Activated CD8-positive, alpha-beta memory T cell treated with anti-CD3 and anti-CD28 coated beads, Interleukin-2, amount 50 U/mL, for 4 hours (primary cell): ENCODE data around the gene THRSP.
"Not testable (repeated sequence)": the region's sequence is repeated elsewhere in the genome, so short reads cannot be mapped to it uniquely, and the experiment has no call there.

Source experiments
- DNase-seq: peaks from one replicate; pipeline ENCODE4 v3.0.0-alpha.2; 2020

The THRSP gene, protein sequence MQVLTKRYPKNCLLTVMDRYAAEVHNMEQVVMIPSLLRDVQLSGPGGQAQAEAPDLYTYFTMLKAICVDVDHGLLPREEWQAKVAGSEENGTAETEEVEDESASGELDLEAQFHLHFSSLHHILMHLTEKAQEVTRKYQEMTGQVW

DNA sequence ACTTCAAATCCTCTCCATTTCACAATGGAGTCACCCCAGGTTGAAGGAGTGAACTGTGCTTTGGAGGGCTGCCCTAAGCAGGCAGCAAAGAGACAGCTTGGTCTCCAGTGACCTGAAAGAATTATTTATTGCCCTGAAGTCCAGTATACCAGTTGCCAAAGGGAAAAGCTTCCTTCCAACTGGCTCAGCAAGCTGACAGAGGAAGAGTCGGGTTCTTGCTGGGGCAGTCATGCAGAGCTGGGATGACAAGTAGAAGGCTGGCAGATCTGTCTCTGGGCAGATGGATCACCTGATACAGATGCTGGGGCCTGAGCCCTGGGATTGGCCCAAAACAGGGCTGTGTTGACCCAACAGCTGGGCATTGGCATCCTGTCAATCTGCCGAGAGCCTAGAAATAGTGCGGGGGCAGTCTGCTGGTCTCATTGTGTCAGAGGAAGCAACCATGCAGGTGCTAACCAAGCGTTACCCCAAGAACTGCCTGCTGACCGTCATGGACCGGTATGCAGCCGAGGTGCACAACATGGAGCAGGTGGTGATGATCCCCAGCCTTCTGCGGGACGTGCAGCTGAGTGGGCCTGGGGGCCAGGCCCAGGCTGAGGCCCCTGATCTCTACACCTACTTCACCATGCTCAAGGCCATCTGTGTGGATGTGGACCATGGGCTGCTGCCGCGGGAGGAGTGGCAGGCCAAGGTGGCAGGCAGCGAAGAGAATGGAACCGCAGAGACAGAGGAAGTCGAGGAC lies at the start of gene THRSP:
Gene THRSP (plus strand): TSS at position 422 of the 742 bp plus-strand sequence. CDS start 21 bp downstream, at position 443.
- no peak for DNase-seq

DNA sequence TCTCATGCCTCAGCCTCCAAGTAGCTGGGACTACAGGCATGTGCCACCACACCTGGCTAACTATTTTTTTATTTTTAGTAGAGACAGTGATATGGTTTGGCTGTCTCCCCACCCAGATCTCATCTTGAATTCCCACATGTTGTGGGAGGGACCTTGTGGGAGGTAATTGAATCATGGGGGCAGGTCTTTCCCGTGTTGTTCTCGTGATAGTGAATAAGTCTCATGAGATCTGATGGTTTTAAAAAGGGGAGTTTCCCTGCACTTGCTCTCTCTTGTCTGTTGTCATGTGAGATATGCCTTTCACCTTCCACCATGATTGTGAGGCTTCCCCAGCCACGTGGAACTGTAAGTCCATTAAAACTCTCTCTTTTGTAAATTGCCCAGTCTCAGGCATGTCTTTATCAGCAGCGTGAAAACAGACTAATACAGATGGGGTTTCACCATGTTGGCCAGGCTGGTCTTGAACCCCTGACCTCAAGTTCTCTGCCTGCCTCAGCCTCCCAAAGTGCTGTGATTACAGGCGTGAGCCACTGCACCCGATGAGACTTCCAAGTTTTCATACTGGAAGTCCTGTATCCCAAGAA lies 48.6 kb upstream of the THRSP start:
- DNase-seq = not testable (repeated sequence)

DNA sequence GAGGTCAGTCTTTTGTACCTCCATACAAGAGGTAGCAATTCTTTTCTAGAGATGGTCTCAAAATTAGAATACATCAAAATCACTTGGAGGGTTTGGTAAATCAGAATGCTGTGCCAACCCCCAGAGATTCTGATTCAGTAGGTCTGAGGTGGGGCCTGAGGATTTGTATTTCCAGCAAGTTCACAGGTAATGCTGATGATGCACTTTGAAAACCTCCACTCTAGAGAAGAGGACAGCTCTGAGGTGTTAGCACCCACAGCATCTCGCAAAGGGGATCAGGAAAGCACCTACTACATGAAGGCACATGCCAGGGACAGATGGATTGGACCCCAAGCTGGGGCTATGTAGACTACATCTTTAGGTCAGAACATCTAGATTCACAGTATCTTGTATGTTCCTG lies 47.8 kb upstream of the THRSP start:
- no peak for DNase-seq

DNA sequence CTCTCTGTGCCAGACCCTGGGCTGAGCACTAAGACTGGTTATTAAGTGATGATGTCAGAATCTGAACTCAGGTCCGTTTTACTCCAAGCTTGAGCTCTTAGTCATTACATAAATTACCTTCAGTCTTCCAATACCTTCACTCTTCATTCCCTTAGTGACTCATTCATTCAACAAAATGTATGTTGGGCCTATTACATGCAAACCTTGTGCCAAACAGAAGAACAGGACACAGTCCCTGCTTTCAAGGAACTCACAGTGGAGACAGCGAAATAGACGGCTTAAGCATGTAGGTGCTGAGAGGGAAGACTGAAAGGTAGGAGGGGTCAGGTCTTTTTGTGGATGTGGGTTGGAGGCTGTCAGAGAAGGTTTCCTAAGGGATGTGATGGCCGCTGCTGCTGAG lies 43.9 kb upstream of the THRSP start:
- DNase-seq = no peak

DNA sequence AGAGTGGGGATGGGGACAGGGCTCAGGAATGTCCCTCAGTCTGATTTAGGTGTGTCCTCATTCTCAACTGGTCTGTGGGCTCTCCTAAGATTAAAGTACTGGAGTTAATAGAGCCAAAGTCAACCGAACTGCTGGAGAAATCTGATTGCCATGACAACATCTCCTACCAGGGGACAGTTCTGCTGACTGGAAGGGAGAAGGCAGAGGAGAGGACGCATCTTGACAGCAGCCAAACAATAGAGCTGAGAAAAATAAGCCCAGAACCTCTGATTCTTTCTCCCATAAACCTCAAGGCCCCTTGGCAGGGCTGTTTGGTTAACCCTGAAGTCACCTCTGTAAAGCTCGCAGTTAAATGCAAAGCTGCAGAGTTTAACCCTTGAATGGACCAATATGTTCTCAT lies 43.4 kb upstream of the THRSP start:
- DNase-seq = no peak

DNA sequence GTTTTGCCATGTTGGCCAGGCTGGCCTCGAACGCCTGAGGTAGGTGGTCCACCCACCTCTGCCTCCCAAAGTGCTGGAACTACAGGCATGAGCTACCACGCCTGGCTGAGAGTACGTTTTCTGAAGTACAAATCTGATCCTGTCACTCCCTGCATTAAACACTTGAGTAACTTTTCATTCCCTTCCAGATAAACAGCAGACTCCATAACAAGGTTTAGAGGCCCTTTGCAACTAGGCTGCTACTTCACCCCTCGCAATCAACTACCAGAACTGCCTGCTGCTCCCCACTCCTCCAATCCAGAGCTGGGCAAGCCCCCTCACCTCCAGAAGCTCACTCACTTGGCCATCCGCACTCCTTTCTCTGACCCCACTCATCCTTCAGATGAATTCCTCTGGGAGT lies 42.0 kb upstream of the THRSP start:
- DNase-seq = no peak

DNA sequence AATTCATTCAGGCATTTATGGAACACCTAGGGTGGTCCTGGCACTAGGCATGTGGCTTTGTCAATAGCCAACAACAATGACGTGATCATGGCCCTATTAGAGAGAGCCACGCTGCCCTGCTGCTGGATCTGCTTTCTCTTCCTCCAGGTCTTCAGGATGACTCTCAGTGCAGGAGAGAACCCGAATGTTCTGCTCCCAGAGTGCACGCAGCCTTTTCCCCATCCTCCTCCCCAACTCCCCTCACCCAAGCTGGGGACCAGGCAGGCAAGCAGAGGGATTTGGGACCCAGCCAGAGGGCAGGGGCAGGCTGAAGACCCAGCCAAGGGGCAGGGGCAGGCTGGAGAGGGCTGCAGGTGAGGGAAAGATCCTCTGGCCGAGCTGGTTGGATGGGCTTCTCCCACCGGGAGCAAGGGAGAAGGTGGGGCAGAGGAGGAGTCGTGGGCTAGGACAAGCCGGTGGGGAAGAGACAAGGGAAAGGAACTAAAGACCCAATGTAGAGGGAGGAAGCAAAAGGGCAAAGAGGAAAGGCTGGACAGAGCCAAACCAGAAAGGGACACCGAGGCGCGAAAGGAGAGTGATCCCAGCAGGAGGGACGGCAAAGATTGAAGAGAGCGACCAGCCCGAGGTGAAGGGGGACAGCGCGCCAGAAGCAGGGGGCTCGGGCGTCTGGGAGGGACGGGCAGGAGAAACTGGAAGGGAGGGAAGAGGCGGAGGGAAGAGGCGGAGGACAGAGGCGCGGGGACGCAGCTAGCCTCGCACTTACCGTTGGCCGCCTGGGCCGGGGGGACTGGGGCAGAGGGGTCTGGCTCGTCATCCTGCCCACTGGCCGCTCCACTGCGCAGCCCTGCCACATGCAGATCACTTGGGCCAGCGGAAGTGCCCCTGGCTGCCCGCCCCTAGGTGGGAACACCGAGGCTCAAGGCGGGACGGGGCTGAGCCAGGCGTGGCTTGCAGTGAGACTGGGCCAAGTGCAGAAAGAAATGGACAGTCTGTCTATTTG lies 41.0 kb upstream of the THRSP start, which contains the start of gene KCTD14:
Gene KCTD14 (minus strand): TSS at position 880 of the 1,000 bp plus-strand sequence. CDS start 27 bp downstream, at position 853.
- no peak for DNase-seq

DNA sequence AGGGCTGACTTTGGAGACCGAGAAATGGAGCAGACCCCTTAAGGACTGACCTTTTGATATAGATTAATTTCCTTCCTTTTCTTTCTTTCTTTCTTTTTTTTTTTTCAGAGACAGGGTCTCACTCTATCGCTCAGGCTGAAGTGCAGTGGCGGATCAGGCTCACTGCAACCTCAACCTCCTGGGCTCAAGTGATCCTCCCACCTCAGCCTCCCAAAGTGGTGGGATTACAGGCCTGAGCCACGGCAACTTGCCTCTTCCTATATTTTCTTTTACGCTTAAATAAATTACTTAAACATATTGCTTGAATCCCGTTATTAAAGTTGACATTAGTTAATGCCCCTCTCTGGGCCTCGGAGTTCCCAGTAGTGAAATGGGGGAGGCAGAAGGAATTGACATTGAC lies 40.2 kb upstream of the THRSP start:
- DNase-seq = no peak

DNA sequence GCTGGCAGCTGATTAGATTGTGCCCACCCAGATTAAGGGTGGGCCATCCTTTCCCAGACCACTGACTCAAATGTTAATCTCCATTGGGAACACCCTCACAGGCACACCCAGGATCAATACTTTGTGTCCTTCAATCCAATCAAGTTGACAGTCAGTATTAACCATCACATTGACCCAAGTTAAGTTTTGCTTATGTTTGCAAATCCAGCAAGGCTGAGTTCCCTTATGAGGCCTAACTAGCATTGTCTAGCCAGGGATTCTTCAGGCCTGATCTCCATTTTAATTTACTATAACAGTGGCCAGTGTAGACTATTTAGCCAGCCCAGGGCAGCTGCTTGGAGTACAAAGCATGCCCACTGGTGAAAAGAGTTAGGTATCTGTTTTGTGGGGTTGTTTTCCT lies 38.3 kb upstream of the THRSP start:
- no peak for DNase-seq

DNA sequence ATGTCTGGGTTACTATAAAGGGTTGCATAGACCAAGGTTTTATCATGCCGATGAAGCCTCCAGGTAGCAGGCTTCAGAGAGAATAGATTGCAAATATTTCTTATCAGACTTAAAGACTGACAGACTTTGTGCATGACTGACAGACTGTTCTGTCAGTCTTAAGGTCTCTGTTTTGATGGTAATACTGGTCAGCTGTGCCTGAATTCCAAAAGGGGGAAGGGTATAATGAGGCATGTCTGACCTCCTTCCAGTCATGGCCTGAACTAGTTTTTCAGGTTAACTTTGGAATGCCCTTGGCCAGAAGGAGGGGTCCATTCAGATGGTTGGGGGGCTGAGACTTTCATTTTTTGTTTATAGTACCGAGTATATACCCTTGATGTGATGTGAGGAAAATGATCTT lies 35.9 kb upstream of the THRSP start:
- no peak for DNase-seq

DNA sequence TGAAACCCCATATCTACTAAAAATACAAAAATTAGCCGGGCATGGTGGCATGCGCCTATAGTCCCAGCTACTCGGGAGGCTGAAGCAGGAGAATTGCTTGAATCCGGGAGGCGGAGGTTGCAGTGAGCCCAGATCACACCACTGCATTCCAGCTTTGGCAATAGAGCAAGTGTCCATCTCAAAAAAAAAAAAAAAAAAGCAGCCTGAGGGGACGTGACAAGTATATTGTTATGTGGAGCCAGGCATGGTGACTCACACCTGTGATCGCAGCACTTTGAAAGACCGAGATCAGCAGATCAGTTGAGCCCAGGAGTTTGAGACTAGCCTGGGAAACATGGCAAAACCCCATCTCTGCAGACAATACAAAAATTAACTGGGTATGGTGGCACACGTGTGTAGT lies 35.2 kb upstream of the THRSP start:
- not testable (repeated sequence) for DNase-seq

DNA sequence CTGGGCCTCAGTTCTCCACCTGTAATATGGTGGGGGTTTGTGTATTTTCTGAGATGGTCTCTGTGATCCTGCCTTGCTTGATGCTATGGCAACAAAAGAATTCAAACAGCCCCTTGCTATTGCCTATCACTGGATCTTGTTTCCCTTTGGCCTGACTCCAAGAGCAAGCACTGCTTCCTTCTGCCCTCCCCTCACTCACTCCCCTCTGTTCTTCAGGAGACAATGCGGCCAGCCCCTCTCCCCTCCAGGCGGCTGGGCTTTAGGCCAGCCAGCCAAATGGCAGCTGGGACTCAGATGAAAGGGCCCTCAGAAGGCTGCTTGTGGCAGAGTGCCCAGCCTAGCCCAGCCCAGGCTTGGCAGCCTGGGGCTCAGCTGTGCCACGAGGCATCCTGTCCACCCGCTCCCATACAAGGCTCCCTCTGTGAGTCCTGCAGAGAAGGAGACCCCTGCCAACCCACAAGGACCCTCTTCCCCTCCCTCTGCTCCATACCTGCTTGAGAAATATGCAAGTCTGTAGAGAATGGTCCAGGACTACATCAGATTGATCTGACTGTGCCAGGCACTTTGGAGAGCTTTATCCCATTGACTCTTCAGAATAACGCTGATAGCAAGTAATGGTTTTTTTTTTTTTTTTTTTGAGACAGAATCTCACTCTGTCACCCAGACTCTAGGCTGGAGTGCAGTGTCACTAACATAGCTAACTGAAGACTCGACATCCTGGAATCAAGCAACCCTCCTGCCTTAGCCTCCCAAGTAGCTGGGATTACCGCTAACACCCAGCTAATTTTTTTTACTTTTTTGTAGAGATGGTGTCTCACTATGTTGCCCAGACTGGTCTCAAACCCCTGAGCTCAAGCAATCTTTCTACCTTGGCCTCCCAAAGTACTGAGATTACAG lies 33.0 kb upstream of the THRSP start:
- no peak for DNase-seq

DNA sequence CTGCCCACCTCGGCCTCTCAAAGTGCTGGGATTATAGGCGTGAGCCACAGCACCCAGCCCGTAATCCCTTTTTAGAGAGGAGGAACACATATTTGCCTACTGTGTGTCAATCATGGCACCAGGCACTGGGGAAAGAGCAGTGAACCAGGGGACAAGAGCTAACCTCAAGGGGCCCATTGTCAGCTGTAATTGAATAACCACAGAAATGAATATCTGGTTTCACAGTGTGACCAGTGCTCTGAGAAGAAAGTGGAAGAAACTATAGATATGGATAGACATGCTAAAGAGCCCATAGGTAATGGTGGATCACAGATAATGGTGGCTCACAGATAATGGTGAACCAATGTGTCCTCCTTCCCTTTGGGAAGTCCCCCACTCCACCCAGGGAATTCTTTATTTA lies 32.0 kb upstream of the THRSP start:
- no peak for DNase-seq

DNA sequence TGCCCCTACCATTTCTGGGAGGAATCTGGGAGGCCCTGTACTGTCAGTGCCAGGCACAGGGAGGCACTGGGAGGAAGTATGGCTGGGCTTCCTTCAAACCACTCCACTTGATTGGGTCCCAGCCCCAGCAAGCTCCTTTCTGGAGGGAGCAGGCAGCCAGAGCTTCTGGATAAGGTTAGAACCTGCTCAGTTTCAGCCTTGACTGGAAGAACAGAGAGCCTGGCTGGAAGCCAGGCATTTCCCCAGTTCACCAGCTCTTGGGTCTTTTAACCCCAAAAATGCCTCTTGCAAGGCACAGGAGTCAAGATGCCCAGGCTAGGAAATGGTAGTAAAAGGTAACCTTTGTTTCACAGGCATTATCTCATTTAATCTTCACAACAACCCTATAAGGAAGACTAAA lies 31.6 kb upstream of the THRSP start:
- DNase-seq = no peak

DNA sequence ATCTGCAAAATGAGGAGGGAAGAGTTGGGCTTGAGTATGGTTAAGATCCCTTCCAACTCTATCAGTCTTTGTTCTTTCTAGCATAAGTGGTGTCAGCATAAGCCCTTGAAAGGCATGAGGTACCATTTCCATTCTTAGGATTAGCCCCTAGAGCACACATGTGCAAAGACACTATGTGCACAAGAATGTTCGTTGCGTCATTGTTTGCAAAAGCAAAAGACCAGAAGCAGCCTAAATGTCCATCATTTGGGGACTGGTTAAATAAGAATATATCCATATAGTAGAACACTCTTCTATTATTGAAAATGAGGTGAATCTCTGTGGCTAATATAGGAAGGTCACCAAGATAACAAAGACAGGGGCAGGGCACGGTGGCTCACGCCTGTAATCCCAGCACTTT lies 30.6 kb upstream of the THRSP start:
- no peak for DNase-seq

DNA sequence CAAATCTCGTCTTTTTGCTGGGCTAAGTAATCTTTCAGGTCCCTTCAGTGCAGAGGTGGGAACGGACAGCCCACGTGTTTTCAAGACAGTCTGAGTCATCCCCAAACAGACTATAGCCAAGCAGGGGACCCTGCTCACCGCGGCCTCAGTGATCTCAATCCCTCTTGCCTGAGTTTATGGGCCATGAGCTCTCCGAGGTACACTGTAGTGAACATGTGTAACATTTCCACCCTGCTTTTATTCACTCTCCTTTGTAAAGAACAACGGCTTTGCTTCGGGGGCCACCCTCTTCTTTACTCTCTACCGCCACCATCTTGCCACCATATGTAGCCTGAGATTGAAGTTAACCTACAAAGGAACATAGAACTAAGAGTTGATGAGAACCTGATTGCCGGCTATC lies 29.0 kb upstream of the THRSP start:
- no peak for DNase-seq

DNA sequence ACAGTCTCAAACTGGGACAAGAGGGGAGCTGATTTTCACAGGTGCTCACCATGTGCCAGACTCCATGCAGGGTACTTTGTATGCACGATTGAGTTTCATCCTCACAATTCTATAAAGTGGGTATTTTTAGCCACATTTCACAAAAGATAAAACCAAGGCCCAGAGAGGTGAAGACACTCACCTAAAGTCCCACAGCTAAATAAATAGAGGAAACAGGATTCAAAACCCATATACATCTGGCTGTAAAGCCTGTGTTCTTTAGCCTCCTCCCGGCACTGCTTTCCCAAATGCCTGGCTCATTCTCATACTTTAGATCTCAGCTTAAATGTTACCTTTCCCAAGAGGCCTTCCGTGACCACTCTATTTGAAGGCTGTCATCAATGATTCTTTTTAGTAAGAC lies 27.3 kb upstream of the THRSP start:
- no peak for DNase-seq

DNA sequence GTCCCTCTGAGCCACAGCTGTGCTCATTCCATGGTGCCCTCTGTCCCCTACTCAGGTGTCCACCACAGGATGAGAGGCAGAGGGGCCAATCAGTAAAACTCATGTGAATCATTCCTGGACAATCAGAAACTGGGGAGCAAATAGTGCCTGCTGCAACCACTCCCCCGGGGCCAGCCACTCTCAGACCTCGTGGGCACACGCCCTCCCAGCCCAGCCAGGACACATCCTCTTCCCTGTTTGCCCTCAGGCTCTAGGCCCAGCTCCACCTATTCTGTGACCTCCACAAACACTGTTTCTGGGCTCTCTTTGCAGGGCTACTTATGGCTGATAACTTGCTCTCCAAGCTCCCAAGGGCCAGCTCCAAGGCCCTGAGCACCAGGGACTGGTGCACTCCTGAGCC lies 26.6 kb upstream of the THRSP start:
- no peak for DNase-seq

DNA sequence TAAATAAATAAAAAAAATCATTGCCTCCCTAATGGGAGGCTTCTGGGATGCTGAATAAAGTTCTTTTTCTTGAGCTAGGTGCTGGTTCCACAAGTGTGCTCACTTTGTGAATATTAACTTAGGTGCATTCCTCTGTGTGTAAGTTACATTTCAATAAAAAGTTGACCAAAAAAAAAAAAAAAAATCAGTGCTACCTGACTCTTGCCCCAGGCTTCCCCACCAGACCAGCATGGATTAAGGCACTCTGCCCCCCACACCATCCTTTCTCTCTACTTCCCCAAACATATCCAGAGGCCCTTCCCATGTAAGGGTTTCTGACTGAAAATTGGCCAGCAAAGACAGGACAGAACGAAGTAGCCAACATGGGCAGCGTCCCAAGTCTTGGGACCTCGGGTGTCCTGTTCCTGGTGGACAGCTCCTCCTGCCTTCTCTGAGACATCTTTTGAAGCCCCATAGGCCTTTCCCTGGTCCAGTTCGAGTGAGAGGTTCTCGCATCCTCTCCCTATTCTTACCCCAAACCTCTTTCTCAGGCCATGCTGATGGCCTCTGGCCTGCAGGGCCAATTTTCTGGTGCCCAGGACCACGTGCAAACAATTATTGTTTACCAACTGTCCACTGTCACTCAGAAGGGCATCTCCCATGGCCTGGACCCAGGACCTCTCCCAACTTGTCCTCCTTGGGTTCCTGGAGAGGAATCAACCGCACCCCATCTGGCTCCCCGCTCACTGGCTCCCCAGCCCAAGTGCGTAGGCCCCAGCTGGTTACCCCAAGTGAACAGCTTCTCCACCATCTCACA lies 25.6 kb upstream of the THRSP start:
- no peak for DNase-seq

DNA sequence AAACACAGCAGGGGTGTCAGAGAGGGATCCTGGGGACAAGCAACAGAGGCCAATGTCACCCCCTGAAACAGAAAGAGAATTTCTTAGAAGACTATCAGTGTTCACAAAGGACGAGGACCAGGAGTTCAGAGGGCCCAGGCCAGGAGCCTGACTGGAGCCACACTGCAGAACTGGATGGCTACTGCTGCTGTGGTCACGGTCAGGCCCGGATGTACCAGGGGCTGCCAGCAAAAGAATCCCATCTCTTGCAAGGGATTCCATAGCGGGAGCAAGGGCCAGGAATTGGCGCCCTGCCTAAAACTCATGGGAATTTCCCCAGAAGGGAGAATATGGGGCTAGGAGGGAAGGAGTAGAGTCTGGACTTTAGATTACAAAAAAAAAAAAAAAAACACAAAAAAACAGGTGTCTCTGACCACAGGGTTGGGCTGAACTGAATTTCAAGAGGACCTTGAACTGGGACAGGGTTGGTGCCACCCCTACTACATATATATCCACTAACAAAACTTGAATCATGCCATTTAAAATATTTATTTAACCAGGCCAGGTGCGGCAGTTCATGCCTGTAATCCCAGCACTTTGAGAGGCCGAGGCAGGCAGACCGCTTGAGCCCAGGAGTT lies 24.9 kb upstream of the THRSP start:
- DNase-seq = no peak

DNA sequence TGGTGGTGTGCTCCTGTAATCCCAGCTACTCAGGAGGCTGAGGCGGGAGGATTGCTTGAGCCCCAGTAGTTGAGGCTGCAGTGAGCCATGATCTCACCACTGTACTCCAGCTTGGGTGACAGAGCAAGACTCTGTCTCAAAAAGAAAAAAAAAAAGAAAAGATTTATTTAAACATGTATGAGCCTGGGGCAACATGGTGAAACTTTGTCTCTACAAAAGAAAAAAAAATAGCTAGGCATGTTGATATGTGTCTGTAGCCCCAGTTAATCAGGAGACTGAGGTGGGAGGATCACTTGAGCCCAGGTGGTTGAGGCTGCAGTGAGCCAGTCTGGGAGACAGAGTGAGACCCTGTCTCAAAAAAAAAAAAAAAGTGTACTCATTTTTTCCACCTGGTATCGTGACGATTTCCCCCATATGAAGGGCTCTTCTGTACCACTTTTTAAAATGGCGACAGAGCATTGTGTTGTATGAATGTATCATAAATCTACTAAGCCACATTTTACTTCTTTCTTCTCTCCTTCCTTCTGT lies 24.2 kb upstream of the THRSP start:
- no peak for DNase-seq
